Urinary bladder (tissue), 4 donors: ENCODE measurements around the gene TASL. TPM values are rescaled to one million over a fixed set of nuclear protein-coding genes. Genes with fewer than 3 reads are reported as not detected.
"Not testable (repeated sequence)": the region's sequence is repeated elsewhere in the genome, so short reads cannot be mapped to it uniquely, and the experiment has no call there.

ENCODE experiments used
- DNase-seq: peaks from one replicate; pipeline ENCODE4 v3.0.0-alpha.2; 2015; ENCODE audit errors: extremely low spot score
- H3K27ac ChIP-seq: one replicate; pipeline ENCODE4 v1.5.1; 2013; ENCODE audit warnings: low read depth, mild to moderate bottlenecking, moderate library complexity
- H3K36me3 ChIP-seq: one replicate; pipeline ENCODE4 v1.6.1; 2013; ENCODE audit warnings: mild to moderate bottlenecking, moderate library complexity; ENCODE audit not compliant: insufficient read depth
- H3K4me1 ChIP-seq: one replicate; pipeline ENCODE4 v1.6.1; 2013; ENCODE audit warnings: mild to moderate bottlenecking, moderate library complexity; ENCODE audit not compliant: insufficient read depth
- H3K4me3 ChIP-seq: one replicate; pipeline ENCODE4 v1.5.1; 2013; ENCODE audit warnings: low read depth, low read length
- WGBS: extraction: QIAGEN DNeasy Blood & Tissue Kit; methylation state at CpG from one replicate; pipeline ENCODE4 v1.1.7; 2013; 5-methylcytosine and 5-hydroxymethylcytosine counted together
- polyA plus RNA-seq: library from polyadenylated mRNA; stranded (reverse); fragments of 200-250 nt; gene quantifications from one replicate; pipeline ENCODE4 v1.2.3, GENCODE V29; 2013
- small RNA-seq: library from RNA; depleted of rRNA; stranded (forward); fragments of <200 nt; gene quantifications from one replicate; pipeline ENCODE3, GENCODE V24; 2014
- total RNA-seq: library from RNA; depleted of rRNA; stranded (reverse); fragments of >200 nt; gene quantifications from one replicate; pipeline ENCODE4 v1.2.3, GENCODE V29; 2014
- donor health status: healthy with polysubstance abuse.
- donor health status: healthy.

TASL gene
- total and polyA plus RNA-seq, 2 donors, result 0.48 to 2.6 TPM

DNA sequence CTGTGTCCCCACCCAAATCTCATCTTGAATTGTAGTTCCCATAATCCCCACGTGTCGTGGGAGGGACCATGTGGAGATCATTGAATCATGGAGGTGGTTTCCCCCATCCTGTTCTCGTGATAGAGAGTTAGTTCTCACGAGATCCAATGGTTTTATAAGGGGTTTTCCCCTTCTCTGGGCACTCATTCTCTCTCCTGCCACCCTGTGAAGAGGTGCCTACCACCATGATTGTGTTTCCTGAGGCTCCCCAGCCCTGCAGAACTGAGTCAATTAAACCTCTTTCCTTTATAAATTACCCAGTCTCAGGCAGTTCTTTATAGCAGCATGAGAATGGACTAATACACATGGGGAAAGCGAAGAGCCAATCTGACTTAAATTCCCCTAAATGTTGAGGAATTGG is 14.5 kb downstream of the TASL start:
- WGBS, result 84% methylated on average over 5 of the region's 5 CpGs
- H3K27ac ChIP-seq, H3K4me1 ChIP-seq, DNase-seq, H3K4me3 ChIP-seq, H3K36me3 ChIP-seq: not testable (repeated sequence)

DNA sequence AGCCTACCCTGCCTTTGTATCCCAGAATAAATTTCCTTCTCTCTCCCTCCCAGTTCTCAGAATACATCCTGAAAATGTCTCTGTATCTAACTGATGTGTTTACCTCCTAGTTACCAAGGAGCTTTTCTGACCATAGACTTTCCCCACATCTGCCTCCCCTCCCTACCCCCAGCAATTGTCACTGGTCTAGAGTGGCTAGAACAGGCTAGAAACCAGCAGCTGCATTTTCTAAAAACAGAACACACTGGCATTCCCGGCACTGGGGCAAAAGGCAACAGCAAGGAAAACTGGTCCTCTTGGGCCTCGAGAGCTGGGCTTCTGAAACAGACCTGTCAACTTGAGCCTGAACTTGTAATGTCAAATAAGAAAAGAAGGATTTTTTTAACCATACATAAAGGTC is 16.4 kb downstream of the TASL start:
- Histone ChIP-seq H3K4me3 (no peak overlapping the region), H3K4me1 (no peaks in the 10 kb centered on the region), H3K27ac (no peak overlapping the region), H3K36me3 (no peaks in the 10 kb centered on the region)
- WGBS, result 60% methylated on average over 2 of the region's 2 CpGs
- no peak for DNase-seq

DNA sequence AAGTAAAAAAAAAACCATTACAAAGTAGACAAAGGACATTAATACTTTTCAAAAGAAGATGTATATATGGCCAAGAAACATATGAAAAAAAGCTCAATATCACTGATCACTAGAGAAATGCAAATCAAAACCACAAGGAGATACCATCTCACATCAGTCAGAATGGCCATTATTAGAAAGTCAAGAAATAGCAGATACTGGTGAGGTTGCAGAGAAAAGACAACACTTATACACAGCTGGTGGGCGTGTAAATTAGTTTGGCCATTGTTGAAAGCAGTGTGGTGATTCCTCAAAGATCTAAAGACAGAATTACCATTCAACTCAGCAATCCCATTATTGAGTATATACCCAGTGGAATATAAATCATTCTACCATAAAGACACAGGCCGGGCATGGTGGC is 39.3 kb downstream of the TASL start:
- H3K36me3 ChIP-seq, result no peaks in the 10 kb centered on the region
- DNase-seq, result no peak
- H3K4me1 ChIP-seq, result no peaks in the 10 kb centered on the region
- 98% methylated on average over 2 of the region's 2 CpGs for WGBS
- H3K4me3 ChIP-seq, result no peak overlapping the region
- no peak overlapping the region for H3K27ac ChIP-seq

DNA sequence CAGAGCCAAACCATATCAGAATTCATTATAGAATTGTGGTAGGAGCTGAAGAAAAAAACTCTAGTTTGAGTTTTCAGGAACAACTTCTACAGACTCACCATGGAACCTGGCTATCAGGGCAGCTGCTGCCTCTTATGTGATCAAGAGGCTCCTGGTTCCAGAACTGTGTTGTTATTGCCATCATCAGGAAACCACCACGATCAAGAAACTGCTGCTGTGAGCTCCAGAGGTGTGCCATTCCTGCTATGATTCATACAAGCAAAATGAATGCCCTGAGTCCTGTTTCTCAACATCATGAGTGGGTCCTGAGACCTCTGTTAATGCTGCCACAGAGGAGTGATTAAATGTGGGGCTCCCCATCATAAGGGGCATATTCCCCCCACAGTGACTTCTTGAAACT is 43.7 kb downstream of the TASL start:
- H3K27ac ChIP-seq, result no peak overlapping the region
- WGBS, result 73% methylated on average over 1 of the region's 1 CpG
- H3K4me3 ChIP-seq, result no peak overlapping the region
- H3K4me1 ChIP-seq, result no peaks in the 10 kb centered on the region
- no peak for DNase-seq
- H3K36me3 ChIP-seq, result no peaks in the 10 kb centered on the region

DNA sequence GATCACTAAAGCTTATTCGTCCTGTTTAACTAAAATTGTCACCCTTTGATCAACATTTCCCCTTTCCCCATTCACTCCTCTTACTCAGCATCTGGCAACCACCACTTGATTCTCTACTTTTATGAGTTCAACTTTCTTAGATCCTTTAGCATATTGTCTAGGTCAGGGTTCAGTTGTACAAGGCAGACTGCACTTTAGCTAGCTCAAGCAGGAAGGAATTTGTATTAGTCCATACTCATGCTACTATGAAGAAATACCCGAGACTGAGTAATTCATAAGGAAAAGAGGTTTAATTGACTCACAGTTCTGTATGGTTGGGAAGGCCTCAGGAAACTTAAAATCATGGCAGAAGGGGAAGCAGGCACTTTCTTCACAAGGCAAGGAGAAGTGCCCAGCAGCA is 44.3 kb downstream of the TASL start:
- H3K36me3 ChIP-seq, result no peaks in the 10 kb centered on the region
- no peak for DNase-seq
- no peak overlapping the region for H3K4me3 ChIP-seq
- H3K4me1 ChIP-seq, result no peaks in the 10 kb centered on the region
- 64% methylated on average over 2 of the region's 2 CpGs for WGBS
- no peak overlapping the region for H3K27ac ChIP-seq

DNA sequence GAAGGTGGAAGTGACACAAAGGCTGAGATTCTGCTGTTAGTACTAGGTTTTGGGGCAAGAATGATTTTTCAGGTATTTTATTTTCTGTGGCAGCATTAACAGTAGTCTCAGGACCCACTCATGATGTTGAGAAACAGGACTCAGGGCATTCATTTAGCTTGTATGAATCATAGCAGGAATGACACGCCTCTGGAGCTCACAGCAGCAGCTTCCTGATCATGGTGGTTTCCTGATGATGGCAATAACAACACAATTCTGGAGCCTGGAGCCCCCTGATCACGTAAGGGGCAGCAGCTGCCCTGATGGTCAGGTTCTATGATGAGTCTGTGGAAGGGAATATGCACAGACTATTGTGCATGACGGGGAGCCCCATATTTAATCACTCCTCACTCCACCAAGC is 47.0 kb downstream of the TASL start:
- Histone ChIP-seq H3K27ac (no peak overlapping the region), H3K36me3 (no peaks in the 10 kb centered on the region), H3K4me3 (no peak overlapping the region), H3K4me1 (no peaks in the 10 kb centered on the region)
- WGBS, result 61% methylated on average over 3 of the region's 3 CpGs
- no peak for DNase-seq

DNA sequence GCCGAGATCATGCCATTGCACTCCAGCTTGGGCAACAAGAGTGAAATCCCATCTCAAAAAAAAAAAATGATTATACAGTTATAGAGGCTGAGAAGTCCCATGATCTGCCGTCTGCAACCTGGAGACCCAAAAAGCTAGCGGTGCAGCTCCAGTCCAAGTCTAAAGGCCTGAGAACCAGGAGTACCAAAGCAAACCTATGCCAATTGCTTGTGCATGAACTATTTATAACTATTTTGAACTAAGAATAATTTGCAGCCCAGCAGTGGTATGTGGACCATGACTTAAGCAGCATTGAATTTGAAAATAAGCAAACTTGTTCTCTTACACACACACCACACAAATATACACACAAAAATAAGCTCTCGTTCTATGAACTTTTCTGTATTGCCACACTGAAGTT is 51.8 kb downstream of the TASL start:
- no peaks in the 10 kb centered on the region for H3K4me1 ChIP-seq
- 88% methylated on average over 4 of the region's 4 CpGs for WGBS

DNA sequence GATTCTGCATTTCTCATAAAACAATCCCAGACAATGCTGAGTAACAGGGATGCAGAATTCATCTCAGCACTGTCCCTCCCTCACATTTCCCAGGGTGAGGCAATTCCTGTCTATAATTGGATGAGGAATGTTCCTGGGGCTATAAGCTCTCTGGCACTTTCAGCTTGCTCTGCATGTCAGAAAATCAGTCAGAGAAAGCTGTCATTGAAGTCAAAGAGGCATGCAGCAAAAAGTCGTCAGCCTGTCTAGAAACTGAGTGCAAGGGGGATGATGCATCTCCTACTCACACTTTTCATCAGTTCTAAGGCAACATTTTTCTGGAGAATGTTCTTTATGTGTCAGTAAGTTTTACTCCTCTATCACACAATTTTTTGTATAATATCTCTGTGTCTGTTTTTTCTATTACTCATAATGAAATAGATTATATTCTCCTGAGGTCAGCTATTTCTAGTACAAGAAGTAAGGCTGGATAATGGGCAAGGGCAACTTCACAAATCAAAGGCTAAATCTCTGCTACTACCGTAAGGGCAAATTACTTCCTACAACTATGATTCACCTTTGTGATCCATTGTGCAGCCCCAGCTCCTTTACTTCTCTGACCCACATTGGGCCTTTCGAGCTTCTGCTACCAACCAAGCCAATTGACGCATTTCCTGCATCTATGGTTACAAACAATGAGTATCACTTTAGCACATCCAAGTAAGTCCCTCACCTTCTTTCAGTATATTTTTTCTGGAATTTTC is 56.0 kb downstream of the TASL start:
- Histone ChIP-seq H3K4me3 (no peak overlapping the region), H3K27ac (no peak overlapping the region), H3K36me3 (no peaks in the 10 kb centered on the region), H3K4me1 (no peaks in the 10 kb centered on the region)
- 86% methylated on average over 4 of the region's 4 CpGs for WGBS
- no peak for DNase-seq

More for the DNA sequence above, 51.8 kb downstream of the TASL start:
- Histone ChIP-seq H3K4me3 (no peak overlapping the region), H3K36me3 (no peaks in the 10 kb centered on the region), H3K27ac (no peak overlapping the region)
- DNase-seq, result no peak

DNA sequence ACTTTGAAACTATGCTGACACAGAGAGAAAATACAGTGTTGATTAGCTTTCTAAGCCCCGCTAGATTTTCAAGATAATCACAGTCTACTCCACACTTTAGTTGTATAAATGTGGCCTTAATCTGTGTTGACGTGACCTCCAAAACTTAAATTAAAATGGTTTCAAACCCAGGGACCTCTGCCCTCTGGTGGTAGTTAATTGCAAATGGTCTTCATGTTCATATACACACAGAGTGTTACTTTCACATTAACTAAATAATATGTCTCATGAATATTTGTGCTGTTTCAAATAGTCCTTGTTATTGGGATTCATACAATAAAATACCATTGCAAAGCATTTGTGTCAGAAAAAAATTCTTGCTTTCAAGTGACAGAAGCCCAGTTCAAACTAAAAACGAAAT is 64.3 kb downstream of the TASL start:
- no peaks in the 10 kb centered on the region for H3K4me1 ChIP-seq
- DNase-seq, result no peak
- H3K4me3 ChIP-seq, result no peak overlapping the region
- WGBS, result 62% methylated on average over 3 of the region's 3 CpGs
- no peak overlapping the region for H3K27ac ChIP-seq
- no peaks in the 10 kb centered on the region for H3K36me3 ChIP-seq

Small RNA genes within 50 kb of the gene (small RNA-seq; reads per million reads assigned to genes)
- not detected for gene CKS1BP6

Other genes with a start within 250 kb of the TASL start
- gene GK, start 75.7 kb upstream of the TASL start, total RNA-seq, result 10.8 TPM
- 2.2 TPM for gene GK, start 75.7 kb upstream of the TASL start, polyA plus RNA-seq